GM12873 (cell line): ENCODE data around the gene PPP1R1C.

ENCODE experiments used
- CTCF ChIP-seq: IDR thresholded peaks from 2 replicates; pipeline ENCODE4 v1.5.1; 2012; ENCODE audit warnings: low read depth, mild to moderate bottlenecking, moderate library complexity, low read length, control low read depth; ENCODE audit not compliant: insufficient read depth; ENCODE audit errors: missing control alignments

PPP1R1C gene

DNA sequence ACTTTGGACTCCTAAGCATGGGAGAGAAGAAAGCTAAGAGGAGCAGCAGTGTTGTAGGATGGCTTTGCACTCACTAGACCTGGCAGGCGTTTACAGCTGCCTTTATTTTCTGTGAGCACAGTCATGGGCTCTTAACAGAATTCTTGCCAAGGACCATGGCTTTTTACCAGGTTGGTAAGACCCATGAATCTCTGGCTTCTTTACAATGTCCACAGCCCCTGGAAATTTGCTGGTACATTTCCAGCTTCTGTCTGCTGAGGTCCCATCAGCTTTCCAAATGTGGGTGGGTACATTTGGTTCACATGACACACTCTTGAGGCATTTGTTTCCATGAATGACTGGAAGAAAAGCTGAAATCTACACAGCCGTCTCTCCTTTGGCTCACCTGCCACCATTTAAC is 162.7 kb downstream of the PPP1R1C start:
- TF ChIP-seq CTCF, result no peak

- TF ChIP-seq CTCF, result no peak
Observed at GRCh38 chr2:182163878-182164277, 178.2 kb downstream of the PPP1R1C start.

DNA sequence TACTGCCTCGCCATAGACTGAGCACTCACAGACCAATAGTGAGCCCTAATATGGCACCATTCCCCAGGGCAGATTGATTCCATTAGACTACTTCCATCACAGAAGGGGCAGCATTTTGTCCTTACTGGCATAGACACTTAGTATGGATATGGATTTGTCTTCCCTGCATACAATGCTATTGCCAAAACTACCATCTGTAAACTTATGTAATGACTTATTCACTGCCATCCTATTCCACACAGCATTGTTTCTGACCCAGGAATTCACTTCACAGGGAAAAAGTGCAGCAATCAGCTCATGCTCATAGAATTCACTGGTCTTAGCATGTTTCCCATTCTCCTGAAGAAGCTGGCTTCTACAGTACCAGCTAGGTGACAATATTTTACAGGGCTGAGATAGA is 179.0 kb downstream of the PPP1R1C start:
- no peak for TF ChIP-seq CTCF

- TF ChIP-seq CTCF, result no peak
Observed at GRCh38 chr2:182165202-182165601, 179.5 kb downstream of the PPP1R1C start.

DNA sequence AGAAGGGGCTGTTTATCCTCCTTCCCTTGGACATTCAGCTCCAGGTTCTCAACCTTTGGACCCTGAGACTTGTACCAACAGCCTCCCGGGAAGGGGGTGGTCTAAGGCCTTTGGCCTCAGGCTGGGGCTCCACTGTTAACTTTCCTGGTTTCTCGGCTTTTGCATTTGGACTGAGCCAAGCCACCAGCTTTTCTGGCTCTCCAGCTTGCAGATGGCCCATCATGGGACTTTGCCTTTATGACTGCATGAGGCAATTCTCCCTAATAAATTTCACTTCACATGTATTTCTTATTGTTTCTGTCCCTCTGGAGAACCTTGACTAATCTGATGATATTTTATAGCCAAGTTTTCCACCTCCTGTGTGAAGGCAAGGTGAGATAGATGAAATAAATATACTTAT is 180.8 kb downstream of the PPP1R1C start:
- TF ChIP-seq CTCF, result no peak

DNA sequence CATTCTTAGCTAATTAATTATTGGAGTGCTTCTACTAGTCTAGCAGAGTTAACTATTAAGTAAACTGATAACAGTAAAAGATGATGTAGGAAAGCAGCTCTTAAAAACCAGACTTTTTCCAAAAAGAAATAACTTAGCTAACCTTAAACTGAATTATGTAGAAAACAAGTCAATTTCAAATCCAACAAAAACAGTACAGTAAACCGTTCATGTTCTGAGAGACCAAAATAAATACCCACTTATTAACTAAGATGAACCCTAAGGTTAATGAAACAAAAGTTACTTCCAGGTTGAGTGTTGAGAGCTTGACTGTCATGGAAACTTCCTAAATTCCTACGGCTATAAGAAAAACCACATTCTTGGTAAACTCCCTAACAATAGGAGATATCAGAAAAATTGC is 181.2 kb downstream of the PPP1R1C start:
- TF ChIP-seq CTCF, result no peak
